Central memory CD8-positive, alpha-beta T cell (primary cell): ENCODE measurements around the gene DCST2.
A peak's percentile ranks its signal among the peaks of the same experiment; 100 is the strongest.
"Not testable (repeated sequence)": the region's sequence is repeated elsewhere in the genome, so short reads cannot be mapped to it uniquely, and the experiment has no call there.

ENCODE experiments used
- ATAC-seq: fragments of 150-1000 bp; cut with Tn5 transposase; replicated peaks from 2 replicates; pipeline ENCODE4 v1.10.0; 2022; ENCODE audit warnings: mild to moderate bottlenecking, moderate FRiP score, moderate number of reproducible peaks; ENCODE audit not compliant: poor library complexity, severe bottlenecking; ENCODE audit errors: extremely low read depth
- DNase-seq, 2 donors: peaks; one replicate each; pipeline ENCODE4 v3.0.0; 2021; ENCODE audit warnings: low spot score in 2 of 2
- H3K27ac Mint-ChIP-seq: one replicate; pipeline ENCODE4 v1.8.0; 2022; ENCODE audit warnings: low read depth, mild to moderate bottlenecking, moderate library complexity, mixed read lengths
- H3K27me3 Mint-ChIP-seq: one replicate; pipeline ENCODE4 v1.8.0; 2022; ENCODE audit warnings: mixed read lengths
- H3K36me3 Mint-ChIP-seq: one replicate; pipeline ENCODE4 v1.8.0; 2022; ENCODE audit warnings: mild to moderate bottlenecking, moderate library complexity, mixed read lengths; ENCODE audit not compliant: insufficient read depth
- H3K4me1 Mint-ChIP-seq: one replicate; pipeline ENCODE4 v1.8.0; 2022; ENCODE audit warnings: mixed read lengths
- H3K4me3 Mint-ChIP-seq: one replicate; pipeline ENCODE4 v1.8.0; 2022; ENCODE audit warnings: mild to moderate bottlenecking, moderate library complexity, mixed read lengths
- H3K9me3 Mint-ChIP-seq: one replicate; pipeline ENCODE4 v1.8.0; 2022; ENCODE audit warnings: mixed read lengths

DCST2 gene

DNA sequence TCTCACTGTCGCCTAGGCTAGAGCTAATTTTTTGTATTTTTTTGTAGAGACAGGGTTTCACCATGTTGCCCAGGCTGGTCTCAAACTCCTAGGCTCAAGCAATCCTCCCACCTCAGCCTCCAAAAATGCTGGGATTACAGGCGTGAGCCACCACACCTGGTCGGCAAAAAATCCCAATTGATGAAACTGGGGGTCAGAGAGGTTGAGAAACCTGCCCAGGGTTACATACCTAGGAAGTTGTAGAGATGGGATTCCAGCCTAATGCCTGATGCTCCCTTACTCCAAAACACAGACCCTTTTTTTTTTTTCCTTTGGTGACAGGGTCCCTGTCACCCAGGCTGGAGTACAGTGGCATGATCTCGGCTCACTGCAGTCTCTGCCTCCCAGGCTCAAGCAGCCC is 46.8 kb downstream of the DCST2 start:
- H3K27ac Mint-ChIP-seq, DNase-seq, ATAC-seq: not testable (repeated sequence)

DNA sequence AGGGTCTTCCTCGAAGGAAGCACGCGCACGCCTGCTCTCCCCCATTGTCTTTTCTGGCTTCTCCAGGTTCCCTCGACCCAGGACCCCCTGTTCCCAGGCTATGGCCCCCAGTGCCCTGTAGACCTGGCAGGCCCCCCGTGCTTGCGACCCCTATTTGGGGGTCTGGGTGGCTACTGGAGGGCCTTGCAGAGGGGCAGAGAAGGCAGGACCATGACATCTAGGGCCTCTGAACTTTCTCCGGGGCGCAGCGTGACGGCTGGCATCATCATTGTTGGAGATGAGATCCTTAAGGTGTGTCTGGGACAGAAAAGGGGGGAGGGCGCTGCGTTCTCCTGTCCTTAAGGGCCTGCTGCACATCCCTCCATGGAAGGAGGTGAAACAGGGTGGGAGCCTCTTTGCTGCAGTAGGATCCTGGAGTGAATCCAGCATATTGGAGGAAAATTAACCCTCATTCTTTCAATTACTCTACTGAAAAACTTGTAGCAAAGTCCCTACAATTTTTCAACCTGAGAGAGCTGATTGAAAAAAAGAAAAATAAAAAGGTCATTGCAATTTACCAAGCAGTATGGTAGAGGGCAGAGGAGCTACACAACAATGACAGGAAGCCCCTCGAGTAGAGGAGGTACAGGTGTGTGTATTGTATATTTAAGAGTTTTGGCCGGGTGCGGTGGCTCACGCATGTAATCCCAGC is 49.7 kb downstream of the DCST2 start:
- H3K27ac Mint-ChIP-seq, result no peak overlapping the region
- H3K9me3 Mint-ChIP-seq, result no peaks in the 10 kb centered on the region
- H3K27me3 Mint-ChIP-seq, result no peaks in the 10 kb centered on the region
- H3K4me1 Mint-ChIP-seq, result peaks cover 2% of the 10 kb centered on the region
- DNase-seq (no peak), ATAC-seq (no peak)
- peaks cover 22% of the 10 kb centered on the region for H3K36me3 Mint-ChIP-seq
- no peak overlapping the region for H3K4me3 Mint-ChIP-seq

More for the DNA sequence above, 46.8 kb downstream of the DCST2 start:
- not testable (repeated sequence) for H3K9me3 Mint-ChIP-seq, H3K4me3 Mint-ChIP-seq, H3K27me3 Mint-ChIP-seq
- Mint-ChIP-seq H3K36me3 (peaks cover 32% of the 10 kb centered on the region), H3K4me1 (peaks cover 14% of the 10 kb centered on the region)

DNA sequence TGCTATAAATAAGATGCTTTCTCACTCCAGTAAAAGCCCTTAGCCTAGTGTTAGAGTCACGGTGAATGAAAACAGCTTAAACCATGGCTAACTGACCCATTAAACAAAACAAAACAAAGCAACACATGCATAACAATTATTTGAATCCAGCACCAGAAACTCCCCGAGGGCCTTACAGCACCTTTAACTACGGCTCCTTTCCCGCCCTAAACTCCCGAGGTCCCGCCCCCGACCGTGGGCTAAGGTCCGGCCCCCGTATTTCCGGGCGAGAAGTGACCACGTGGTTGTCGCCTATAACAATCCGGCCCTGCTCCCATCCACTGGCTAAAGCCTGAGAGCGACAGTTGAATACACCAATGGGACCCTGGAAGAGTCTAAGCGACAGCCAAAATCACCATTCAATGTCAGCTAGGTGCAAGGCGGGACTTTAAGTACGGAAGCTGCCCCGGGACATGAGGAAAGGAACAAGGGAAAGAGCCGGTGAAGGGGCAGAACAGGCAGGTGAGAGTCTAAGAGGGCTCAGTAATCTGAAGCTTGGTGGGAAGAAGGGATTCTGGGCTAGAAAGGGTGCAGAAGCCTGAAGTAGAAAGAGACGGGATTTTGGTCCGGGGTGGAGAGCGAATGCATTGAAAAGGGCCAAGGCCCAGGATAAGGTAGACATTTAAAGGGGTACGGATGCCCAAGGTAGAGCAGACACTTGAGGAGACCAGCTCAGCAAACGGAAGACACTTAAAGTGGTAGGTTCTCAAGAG is 50.5 kb downstream of the DCST2 start, which contains the start of gene FLAD1:
Gene FLAD1, plus strand, starts transcription at position 448 of the 752 bp plus-strand sequence. CDS start 351 bp downstream, outside the sequence.
- Mint-ChIP-seq H3K4me3 (no peak within 1 kb of the TSS), H3K4me1 (no peaks in the 10 kb centered on the region), H3K27me3 (no peaks in the 10 kb centered on the region), H3K36me3 (peaks cover 16% of the 10 kb centered on the region), H3K9me3 (no peaks in the 10 kb centered on the region), H3K27ac (no peak within 1 kb of the TSS)
- DNase-seq (peak; percentile 80 to 94), ATAC-seq (peak; percentile 100)

DNA sequence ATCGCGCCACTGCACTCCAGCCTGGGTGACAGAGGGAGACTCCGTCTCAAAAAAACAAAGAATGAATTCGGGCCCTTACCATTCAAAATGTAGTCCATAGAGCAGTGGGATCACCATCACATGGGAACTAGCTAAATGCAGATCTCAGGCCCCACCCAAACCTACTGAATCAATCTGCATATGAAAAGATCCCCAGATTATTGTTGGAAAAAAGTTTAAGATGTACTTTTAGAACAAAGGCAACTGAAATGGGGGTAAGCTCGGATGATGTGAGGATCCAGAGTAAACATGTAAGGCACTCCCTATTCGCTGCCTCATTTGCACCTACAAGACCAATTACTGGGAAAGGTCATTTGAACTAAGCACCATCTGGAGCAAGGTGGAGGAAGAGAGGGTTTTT is 51.2 kb downstream of the DCST2 start:
- Mint-ChIP-seq H3K36me3 (peaks cover 10% of the 10 kb centered on the region), H3K27ac (no peak overlapping the region), H3K27me3 (no peaks in the 10 kb centered on the region), H3K4me1 (no peaks in the 10 kb centered on the region), H3K4me3 (no peak overlapping the region), H3K9me3 (no peaks in the 10 kb centered on the region)
- DNase-seq (no peak), ATAC-seq (no peak)

DNA sequence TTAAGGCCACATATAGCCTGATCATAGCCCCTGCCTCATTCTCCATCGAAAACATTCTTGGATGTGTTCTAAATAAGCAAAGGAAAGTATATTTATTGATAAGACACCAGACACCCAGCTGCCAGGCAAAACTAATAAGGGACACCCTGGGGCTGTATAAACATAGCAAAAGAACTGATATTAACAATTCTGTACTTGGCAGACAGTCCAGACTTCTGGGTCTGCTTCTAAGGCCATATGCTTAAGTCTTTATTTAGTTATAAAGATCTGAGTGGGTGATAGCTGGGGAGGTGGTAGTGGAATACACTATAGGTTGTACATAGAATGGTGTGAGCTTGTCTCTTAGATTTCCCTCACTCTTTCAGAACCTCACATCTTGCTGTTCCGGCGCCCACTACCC is 55.2 kb downstream of the DCST2 start:
- Mint-ChIP-seq H3K36me3 (no peaks in the 10 kb centered on the region), H3K9me3 (no peaks in the 10 kb centered on the region), H3K27ac (no peak overlapping the region), H3K4me1 (no peaks in the 10 kb centered on the region), H3K4me3 (no peak overlapping the region), H3K27me3 (no peaks in the 10 kb centered on the region)
- ATAC-seq (no peak), DNase-seq (no peak)

DNA sequence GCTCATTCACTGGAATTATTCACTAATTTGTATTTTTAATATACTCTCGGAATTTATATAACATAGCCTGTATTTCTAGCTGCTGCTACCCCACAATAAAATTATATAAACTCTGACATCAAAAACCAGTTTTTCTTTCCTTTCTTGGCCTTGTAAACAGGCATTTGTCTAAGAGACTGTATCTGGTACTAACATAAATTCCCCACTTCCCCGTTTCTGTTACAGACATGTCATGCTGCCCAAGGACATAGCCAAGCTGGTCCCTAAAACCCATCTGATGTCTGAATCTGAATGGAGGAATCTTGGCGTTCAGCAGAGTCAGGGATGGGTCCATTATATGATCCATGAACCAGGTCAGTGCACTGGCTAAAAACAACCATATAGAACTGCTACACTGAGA is 55.8 kb downstream of the DCST2 start:
- not testable (repeated sequence) for H3K27me3 Mint-ChIP-seq, H3K27ac Mint-ChIP-seq, H3K9me3 Mint-ChIP-seq, H3K36me3 Mint-ChIP-seq, DNase-seq, H3K4me1 Mint-ChIP-seq, ATAC-seq, H3K4me3 Mint-ChIP-seq

DNA sequence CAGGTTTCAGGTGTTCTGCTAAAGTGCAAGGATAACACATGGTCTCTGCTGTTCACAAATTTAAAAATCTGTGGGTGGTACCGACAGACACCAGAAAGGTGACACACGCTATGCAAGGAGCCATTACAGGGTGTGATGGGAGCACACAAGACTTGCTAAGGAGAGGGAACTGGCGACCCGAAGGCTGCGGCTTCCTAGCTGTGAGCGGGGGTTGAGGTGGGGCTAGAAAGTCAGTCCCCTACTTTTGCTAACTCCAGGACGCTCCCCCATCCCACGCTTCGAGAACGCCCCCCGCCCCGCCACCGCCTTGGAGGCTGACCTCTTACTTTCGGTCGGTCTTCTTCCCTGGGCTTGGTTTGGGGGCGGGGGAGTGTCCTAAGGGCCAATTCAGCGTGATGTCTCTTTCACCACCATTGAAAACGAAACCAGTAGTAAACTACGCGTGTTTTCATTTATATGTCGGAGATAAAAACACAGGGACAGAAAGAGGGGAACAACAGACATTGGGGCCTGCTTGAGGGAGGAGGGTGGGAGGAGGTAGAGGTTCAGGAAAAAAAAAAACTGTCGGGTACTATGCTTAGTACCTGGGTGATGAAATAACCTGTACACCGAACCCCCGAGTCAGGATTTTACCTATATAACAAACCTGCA is 58.0 kb downstream of the DCST2 start:
- H3K9me3 Mint-ChIP-seq, result no peaks in the 10 kb centered on the region
- peaks cover 24% of the 10 kb centered on the region for H3K4me1 Mint-ChIP-seq
- no peak for ATAC-seq
- H3K27me3 Mint-ChIP-seq, result no peaks in the 10 kb centered on the region
- peaks cover 2% of the 10 kb centered on the region for H3K36me3 Mint-ChIP-seq
- H3K27ac Mint-ChIP-seq, result no peak overlapping the region
- no peak overlapping the region for H3K4me3 Mint-ChIP-seq
- no peak for DNase-seq

DNA sequence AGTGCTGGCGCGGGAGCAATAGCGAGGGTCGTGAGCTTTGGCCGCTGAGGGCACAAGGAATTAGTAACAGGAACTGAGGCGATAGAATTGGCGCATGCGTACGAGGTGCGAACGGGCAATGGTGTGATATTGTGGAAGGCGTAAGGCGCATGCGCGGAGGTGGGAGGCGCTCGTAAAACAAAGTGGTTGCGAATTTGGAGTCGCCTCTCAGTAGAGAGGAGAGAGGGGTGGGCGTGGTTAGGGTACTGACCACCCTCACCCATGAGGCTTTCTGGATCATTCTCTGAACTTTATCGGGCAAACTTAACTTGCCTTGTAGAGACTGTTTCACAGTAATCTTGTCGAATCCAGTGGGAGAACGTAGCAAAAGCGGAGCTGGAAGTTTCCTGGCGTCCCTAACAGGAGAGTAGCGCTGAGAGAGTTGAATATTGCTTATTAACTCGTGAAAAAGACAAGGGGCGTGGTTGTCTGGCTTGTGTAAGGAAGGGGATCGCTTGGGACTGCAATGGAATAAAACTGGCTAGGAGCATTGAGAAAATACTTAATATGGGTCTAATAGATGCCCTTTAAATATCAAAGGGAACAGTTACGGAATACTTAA is 58.7 kb downstream of the DCST2 start:
- Mint-ChIP-seq H3K9me3 (no peaks in the 10 kb centered on the region), H3K27me3 (no peaks in the 10 kb centered on the region), H3K36me3 (peaks cover 2% of the 10 kb centered on the region), H3K4me3 (no peak overlapping the region), H3K27ac (no peak overlapping the region), H3K4me1 (peaks cover 24% of the 10 kb centered on the region)
- ATAC-seq (peak; percentile 49), DNase-seq (peak in 1 of 2 donors; percentile 92)

DNA sequence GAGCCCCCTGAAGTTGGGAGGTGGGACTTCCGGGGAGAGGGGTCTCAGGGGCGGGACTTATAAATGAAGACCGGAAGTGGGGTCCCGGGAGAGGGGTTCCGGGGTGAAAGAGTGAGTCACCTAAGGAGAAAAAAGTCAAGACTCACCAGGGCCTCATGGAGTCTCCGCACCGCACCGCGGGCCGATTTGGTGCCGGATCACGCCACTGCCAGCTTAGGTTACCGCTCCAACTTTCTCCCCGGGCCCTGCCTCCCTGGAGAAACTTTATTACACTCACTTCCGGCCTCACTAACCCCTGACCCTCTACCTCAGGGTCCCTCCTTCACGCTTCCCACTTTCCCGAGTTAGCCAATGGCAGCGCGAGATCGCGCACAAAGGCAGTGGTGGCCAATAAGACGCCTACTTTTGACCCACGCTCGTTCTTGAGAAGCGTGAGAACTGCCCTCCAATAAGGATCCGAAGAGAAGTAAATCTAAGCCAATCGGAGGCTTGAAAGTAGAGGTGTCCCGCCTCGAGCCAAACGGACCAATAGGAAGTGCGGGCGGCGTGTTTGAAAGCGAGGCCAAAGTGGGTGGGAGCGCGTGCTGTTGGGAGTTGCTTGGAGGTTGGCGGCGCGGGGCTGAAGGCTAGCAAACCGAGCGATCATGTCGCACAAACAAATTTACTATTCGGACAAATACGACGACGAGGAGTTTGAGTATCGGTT is 59.3 kb downstream of the DCST2 start, which contains the start of gene CKS1B:
Gene CKS1B, plus strand, starts transcription at position 580 of the 706 bp plus-strand sequence. Its CDS starts 65 bp downstream, at position 645.
- Mint-ChIP-seq H3K9me3 (no peaks in the 10 kb centered on the region), H3K27ac (no peak within 1 kb of the TSS), H3K36me3 (peaks cover 2% of the 10 kb centered on the region), H3K27me3 (no peaks in the 10 kb centered on the region), H3K4me1 (peaks cover 29% of the 10 kb centered on the region), H3K4me3 (no peak within 1 kb of the TSS)
- ATAC-seq (peak; percentile 88), DNase-seq (peak; percentile 97 to 99)

- H3K27me3 Mint-ChIP-seq, result no peaks in the 10 kb centered on the region
- ATAC-seq (peak; percentile 15), DNase-seq (peak; percentile 83 to 85)
- no peak overlapping the region for H3K4me3 Mint-ChIP-seq
- H3K27ac Mint-ChIP-seq, result no peak overlapping the region
- no peaks in the 10 kb centered on the region for H3K9me3 Mint-ChIP-seq
- peaks cover 7% of the 10 kb centered on the region for H3K36me3 Mint-ChIP-seq
- peaks cover 36% of the 10 kb centered on the region for H3K4me1 Mint-ChIP-seq
Observed at GRCh38 chr1:154973344-154974101, 60.1 kb downstream of the DCST2 start.

- H3K4me1 Mint-ChIP-seq, result peaks cover 42% of the 10 kb centered on the region
- no peak for DNase-seq
- ATAC-seq, result no peak
- no peak overlapping the region for H3K27ac Mint-ChIP-seq
- no peak overlapping the region for H3K4me3 Mint-ChIP-seq
- peaks cover 12% of the 10 kb centered on the region for H3K36me3 Mint-ChIP-seq
- H3K27me3 Mint-ChIP-seq, result no peaks in the 10 kb centered on the region
- H3K9me3 Mint-ChIP-seq, result no peaks in the 10 kb centered on the region
Observed at GRCh38 chr1:154972517-154973343, 60.9 kb downstream of the DCST2 start.
